Measurements from ENCODE around the gene CREB3L2.
"Not testable (repeated sequence)": the region's sequence is repeated elsewhere in the genome, so short reads cannot be mapped to it uniquely, and the experiment has no call there.

Gene CREB3L2

GRCh38 chr7:137978464-137979237 lies 23.2 kb downstream of the CREB3L2 start:
- in situ Hi-C loops (cut with HindIII; ENCODE audit: low pct_ligation_motif_present, low pct_unique_long_range_greater_than_20kb, low sequenced_read_pairs): no loop called here
- DNase-seq: peak; percentile 98

GRCh38 chr7:137977173-137977572 lies 24.7 kb downstream of the CREB3L2 start:
- in situ Hi-C loops (cut with HindIII; ENCODE audit: low pct_ligation_motif_present, low pct_unique_long_range_greater_than_20kb, low sequenced_read_pairs): no loop called here
- no peak for DNase-seq

GRCh38 chr7:137976696-137977095 lies 25.2 kb downstream of the CREB3L2 start:
- no peak for DNase-seq
- in situ Hi-C loops (cut with HindIII; ENCODE audit: low pct_ligation_motif_present, low pct_unique_long_range_greater_than_20kb, low sequenced_read_pairs): no loop called here

GRCh38 chr7:137976232-137976631 lies 25.7 kb downstream of the CREB3L2 start:
- in situ Hi-C loops (cut with HindIII; ENCODE audit: low pct_ligation_motif_present, low pct_unique_long_range_greater_than_20kb, low sequenced_read_pairs): no loop called here
- no peak for DNase-seq

GRCh38 chr7:137975768-137976167 lies 26.1 kb downstream of the CREB3L2 start:
- in situ Hi-C loops (cut with HindIII; ENCODE audit: low pct_ligation_motif_present, low pct_unique_long_range_greater_than_20kb, low sequenced_read_pairs): no loop called here
- no peak for DNase-seq

GRCh38 chr7:137975221-137975620 lies 26.7 kb downstream of the CREB3L2 start:
- DNase-seq: no peak
- in situ Hi-C loops (cut with HindIII; ENCODE audit: low pct_ligation_motif_present, low pct_unique_long_range_greater_than_20kb, low sequenced_read_pairs): no loop called here

- in situ Hi-C loops (cut with HindIII; ENCODE audit: low pct_ligation_motif_present, low pct_unique_long_range_greater_than_20kb, low sequenced_read_pairs): no loop called here
Measured at GRCh38 chr7:137974766-137975165, 27.1 kb downstream of the CREB3L2 start.

GRCh38 chr7:137970253-137970975 lies 31.5 kb downstream of the CREB3L2 start:
- in situ Hi-C loops (cut with HindIII; ENCODE audit: low pct_ligation_motif_present, low pct_unique_long_range_greater_than_20kb, low sequenced_read_pairs): no loop called here
- peak; percentile 39 for DNase-seq

More at GRCh38 chr7:137974766-137975165, 27.1 kb downstream of the CREB3L2 start:
- no peak for DNase-seq

GRCh38 chr7:137969828-137970227 lies 32.1 kb downstream of the CREB3L2 start:
- no peak for DNase-seq
- in situ Hi-C loops (cut with HindIII; ENCODE audit: low pct_ligation_motif_present, low pct_unique_long_range_greater_than_20kb, low sequenced_read_pairs): no loop called here

GRCh38 chr7:137968890-137969289 lies 33.0 kb downstream of the CREB3L2 start:
- in situ Hi-C loops (cut with HindIII; ENCODE audit: low pct_ligation_motif_present, low pct_unique_long_range_greater_than_20kb, low sequenced_read_pairs): no loop called here
- DNase-seq: no peak

GRCh38 chr7:137968339-137968738 lies 33.5 kb downstream of the CREB3L2 start:
- in situ Hi-C loops (cut with HindIII; ENCODE audit: low pct_ligation_motif_present, low pct_unique_long_range_greater_than_20kb, low sequenced_read_pairs); DNase-seq: not testable (repeated sequence)

GRCh38 chr7:137967143-137968018 lies 34.5 kb downstream of the CREB3L2 start:
- in situ Hi-C loops (cut with HindIII; ENCODE audit: low pct_ligation_motif_present, low pct_unique_long_range_greater_than_20kb, low sequenced_read_pairs): no loop called here
- DNase-seq: peak; percentile 86

GRCh38 chr7:137966641-137967142 lies 35.2 kb downstream of the CREB3L2 start:
- no peak for DNase-seq
- in situ Hi-C loops (cut with HindIII; ENCODE audit: low pct_ligation_motif_present, low pct_unique_long_range_greater_than_20kb, low sequenced_read_pairs): no loop called here

- in situ Hi-C loops (cut with HindIII; ENCODE audit: low pct_ligation_motif_present, low pct_unique_long_range_greater_than_20kb, low sequenced_read_pairs): no loop called here
- DNase-seq: no peak
Measured at GRCh38 chr7:137965942-137966640, 35.8 kb downstream of the CREB3L2 start.

GRCh38 chr7:137964824-137965545 lies 36.9 kb downstream of the CREB3L2 start:
- in situ Hi-C loops (cut with HindIII; ENCODE audit: low pct_ligation_motif_present, low pct_unique_long_range_greater_than_20kb, low sequenced_read_pairs): no loop called here
- DNase-seq: no peak

GRCh38 chr7:137962875-137963507 lies 38.9 kb downstream of the CREB3L2 start:
- DNase-seq: no peak
- in situ Hi-C loops (cut with HindIII; ENCODE audit: low pct_ligation_motif_present, low pct_unique_long_range_greater_than_20kb, low sequenced_read_pairs): no loop called here

- DNase-seq: no peak
- in situ Hi-C loops (cut with HindIII; ENCODE audit: low pct_ligation_motif_present, low pct_unique_long_range_greater_than_20kb, low sequenced_read_pairs): no loop called here
Measured at GRCh38 chr7:137962491-137962874, 39.4 kb downstream of the CREB3L2 start.
